DMS153 (cell line): ENCODE measurements around the gene HLX.

Source experiments
- DNase-seq: peaks from one replicate; lab custom pipeline; 2025; lab: John Stamatoyannopoulos, UW

Gene HLX, protein sequence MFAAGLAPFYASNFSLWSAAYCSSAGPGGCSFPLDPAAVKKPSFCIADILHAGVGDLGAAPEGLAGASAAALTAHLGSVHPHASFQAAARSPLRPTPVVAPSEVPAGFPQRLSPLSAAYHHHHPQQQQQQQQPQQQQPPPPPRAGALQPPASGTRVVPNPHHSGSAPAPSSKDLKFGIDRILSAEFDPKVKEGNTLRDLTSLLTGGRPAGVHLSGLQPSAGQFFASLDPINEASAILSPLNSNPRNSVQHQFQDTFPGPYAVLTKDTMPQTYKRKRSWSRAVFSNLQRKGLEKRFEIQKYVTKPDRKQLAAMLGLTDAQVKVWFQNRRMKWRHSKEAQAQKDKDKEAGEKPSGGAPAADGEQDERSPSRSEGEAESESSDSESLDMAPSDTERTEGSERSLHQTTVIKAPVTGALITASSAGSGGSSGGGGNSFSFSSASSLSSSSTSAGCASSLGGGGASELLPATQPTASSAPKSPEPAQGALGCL

GRCh38 chr1:220879076-220879508, at the start of gene HLX:
Gene HLX, plus strand, starts transcription at chr1:220879443. Its CDS starts 415 bp downstream, at chr1:220879858.
- DNase-seq, result no peak

DNA sequence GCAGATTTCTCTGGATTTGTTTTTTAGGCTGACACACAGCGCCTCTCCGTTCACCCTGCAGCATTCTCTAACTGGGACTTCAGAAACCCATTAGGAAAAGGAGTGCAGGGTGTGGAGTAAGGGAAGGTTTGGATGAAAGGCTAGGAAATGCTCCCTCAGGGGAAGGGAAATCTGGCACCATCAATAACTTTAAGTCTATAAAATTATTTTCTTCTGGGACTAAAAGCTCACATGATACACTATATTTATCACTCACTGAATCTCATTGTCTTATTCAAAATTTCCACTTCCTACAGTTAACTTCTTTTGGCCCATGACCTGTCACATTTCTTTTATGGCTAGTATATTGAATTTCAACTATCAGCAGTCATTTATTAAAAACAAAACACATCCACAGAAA, 45.8 kb upstream of the HLX start:
- no peak for DNase-seq

GRCh38 chr1:220834155-220834870, 44.9 kb upstream of the HLX start:
- DNase-seq, result no peak

DNA sequence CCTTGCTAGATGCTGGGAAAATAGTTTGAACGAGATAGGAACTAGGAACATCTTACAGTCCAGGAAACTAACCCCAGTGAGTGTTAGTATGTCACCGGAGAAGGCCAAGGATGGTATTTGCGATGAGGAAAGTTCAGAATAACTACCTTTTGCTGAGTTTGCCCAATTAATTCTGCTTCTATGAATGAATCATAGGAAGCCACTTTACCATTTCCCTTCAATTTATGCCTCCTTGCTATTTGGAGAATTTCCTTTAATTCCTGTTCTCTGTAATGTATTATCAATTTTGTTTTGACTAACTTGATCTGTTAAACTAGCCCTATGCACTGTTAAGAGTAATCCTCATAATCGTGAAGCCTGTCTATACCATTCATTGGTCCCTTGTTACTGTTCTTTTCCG, 40.7 kb upstream of the HLX start:
- DNase-seq, result no peak

GRCh38 chr1:220839474-220839873, 39.8 kb upstream of the HLX start:
- no peak for DNase-seq

DNA sequence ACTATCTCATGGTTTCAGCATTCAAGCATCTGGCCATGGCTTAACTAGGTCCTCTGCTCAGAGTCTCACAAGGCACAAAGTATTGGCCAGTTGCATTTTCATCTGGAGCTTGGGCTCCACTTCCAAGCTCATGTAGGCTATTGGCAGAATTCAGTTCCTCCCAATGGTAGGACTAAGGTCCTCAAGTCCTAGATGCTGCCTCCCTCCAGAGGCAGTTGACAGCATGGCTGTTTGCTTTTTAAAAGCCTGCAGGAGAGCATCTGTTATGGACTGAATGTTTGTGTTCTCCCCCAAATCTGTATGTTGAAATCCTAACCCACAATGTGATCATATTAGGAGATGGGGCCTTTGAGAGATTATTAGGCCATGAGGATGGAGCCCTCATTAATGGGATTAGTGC, 38.0 kb upstream of the HLX start:
- DNase-seq, result no peak

GRCh38 chr1:220843481-220844011, 35.7 kb upstream of the HLX start:
- DNase-seq, result no peak

- no peak for DNase-seq
Measured at GRCh38 chr1:220852408-220852807, 26.8 kb upstream of the HLX start.

GRCh38 chr1:220872296-220872695, 6.9 kb upstream of the HLX start:
- DNase-seq, result no peak

- DNase-seq, result no peak
Measured at GRCh38 chr1:220873087-220873486, 6.2 kb upstream of the HLX start.

DNA sequence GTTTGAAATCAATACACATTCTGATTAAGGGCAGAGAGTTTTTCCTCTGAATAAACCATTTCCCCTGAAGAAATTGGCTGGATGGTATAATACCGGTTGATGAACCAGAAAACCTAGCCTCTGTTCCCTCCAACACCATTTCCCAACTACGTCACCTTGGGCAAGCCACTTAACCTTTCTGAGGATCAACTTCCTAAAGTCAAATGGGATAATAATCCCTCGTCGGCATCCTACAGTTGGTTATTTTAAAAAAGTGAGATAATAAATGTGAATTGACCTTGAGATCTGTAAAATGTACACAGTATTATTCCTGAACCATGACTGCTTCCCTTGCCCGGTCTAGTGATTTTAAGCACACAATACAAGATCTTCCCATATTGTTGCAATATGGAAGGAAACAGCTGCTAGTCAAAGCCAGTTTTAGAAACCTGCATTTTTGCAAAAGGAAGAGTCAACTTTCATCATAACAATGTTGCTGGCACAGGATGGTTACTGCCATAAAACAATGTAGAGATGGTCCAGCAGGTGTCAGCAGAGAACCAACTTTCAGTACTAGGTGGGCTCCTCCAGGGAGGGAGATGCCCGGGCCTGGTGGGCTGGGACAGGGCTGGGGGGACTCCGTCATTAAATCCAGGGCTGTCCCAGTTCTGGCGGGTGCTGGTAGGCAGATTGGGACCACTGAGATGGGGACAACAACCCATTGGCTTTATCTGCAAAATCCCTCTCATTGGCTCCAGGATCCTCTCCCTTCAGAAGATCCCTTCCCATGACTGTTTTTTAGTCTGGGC, 5.2 kb upstream of the HLX start:
- no peak for DNase-seq

GRCh38 chr1:220875260-220875659, 4.0 kb upstream of the HLX start:
- DNase-seq, result no peak

DNA sequence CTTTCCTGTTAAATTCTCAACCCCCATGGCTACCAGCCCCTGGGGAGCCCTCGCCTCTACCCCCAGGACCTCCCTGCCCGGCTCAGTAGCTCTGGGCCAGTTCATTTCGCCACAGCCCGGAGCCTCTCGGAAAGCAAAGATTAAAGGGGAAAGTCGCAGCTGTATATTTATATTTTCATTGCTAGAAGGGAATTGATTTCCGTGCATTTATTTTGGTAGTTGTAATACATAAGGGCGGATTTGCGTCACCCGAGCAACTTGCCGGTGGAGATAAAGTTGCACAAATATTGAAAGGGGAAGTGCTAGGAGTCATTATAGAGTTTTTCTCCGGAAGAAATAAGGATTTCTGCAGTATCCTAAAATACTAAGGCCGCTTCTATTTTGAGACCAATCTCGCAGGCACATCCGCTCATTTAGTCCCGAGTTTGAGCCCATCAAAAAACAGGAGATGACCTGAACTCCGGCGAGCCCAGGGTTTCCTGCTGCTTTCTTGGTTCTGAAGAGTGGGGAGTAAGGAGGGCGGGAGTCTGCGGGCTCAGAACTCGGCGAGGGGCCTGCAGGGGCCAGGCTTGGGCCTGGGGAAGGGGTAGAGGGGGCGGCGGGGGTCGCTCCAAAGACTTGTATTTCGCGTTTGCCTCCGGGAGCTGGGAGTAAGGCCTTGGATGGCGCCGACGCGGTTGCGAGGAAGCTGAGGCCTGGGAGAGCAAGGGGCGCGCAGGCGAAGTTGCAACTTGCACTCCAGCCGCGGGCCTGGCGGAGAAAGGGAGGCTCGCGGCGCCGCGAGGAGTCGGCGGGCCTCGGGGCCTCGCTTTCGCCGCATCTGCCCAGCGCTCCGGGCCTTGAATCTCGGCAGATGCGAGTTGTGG, 2.5 kb upstream of the HLX start:
- DNase-seq, result no peak

- DNase-seq, result no peak
Measured at GRCh38 chr1:220877377-220878095, 1.7 kb upstream of the HLX start.

DNA sequence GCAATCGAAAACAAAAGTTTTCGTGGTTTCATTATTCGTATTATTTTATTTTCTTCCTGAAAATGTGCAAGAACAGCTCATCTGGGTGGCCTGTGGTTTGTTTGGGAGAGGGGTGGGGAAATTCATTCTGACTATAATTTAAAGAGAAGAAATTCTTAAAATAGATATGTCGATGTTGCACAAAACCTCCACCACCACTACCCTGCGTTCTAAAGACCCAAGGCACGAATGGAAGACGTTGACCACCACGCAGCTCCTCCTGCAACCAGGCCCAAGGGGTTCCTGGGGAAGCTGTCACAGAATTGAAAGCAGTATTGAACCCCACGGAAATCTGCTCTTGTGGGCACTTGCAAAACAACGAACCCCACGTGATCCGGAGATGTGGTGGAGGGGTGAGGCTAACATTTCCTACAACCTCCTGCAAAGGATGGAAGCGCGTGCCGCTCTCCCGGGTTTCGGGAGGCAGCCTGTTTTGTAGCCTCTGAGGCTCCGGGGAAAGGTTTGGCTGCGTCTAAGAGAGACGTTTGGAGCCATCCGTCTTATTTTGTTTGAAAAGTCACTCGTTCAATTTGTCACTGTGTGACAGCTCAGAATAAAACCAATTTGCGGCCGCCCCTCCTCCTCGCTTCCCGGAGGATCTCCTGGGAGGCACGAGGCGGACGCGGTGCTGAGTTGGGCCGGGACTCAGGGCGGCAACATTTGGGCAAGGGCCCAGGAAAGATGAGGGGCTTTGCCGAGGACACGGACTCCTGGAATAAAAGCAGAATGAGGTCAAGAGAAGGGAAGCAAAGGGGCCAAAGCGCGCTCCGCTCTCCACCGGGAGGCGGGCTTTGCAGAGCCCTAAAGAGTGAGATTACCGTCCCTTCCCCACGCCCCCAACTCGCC, 810 bp upstream of the HLX start:
- no peak for DNase-seq

GRCh38 chr1:220879509-220880361, 492 bp downstream of the HLX start:
- DNase-seq, result peak; percentile 12

DNA sequence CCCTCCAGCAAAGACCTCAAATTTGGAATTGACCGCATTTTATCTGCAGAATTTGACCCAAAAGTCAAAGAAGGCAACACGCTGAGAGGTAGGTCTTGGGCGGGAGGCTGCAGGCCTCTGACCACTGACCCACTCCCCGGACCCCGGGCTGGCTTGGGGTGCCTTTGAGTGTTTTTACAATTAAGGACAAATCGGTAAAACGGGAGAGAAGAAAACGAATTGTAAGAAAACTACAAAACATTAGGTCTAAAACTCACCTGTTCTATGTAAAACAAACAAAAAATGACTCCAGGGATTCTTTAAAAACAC, 1.1 kb downstream of the HLX start:
- no peak for DNase-seq

GRCh38 chr1:220880726-220881506, 1.7 kb downstream of the HLX start:
- no peak for DNase-seq
